ENCODE data around the gene RIIAD1. TPM values are rescaled to one million over a fixed set of nuclear protein-coding genes. Genes with fewer than 3 reads are reported as not detected.

RIIAD1 gene
- polyA plus RNA-seq, 3 donors, result not detected

DNA sequence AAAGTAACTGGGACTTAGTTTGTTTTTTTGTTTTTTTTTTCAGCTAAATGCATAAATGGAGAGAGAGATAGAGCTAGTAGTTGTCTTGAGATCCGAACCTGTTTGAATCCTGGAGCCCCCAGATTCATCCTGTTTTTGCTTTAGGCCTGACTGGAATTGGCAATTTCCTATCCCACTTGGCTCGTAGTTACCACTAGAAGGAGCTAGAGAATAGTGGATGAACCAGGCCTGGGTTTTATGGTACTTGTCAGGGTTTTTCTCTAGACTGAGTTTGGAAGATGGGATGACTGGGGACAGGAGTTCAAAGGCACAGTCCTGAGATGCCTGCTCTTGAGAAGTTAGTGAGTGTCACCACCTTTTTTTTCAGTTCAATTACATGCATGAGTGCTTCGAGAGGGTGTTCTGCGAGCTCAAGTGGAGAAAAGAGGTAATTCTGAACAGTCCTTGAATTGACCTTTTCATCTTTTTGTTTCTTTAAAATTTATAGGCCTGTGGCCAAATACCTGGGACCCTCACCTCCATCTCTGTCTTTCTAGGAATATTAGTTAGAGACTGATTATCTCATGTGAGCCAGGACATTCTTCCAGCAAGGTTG is 28.2 kb upstream of the RIIAD1 start:
- Histone ChIP-seq H3K4me3 (replicated peaks in 1 of 3; ENCODE audit: low read depth in 2 of 3, low read length in 3 of 3) (no peak overlapping the region), H4K20me1 (ENCODE audit: insufficient read depth, low read length) (peaks cover 17% of the 10 kb centered on the region), H3K27me3 (ENCODE audit: control insufficient read depth in 2 of 2, insufficient read depth in 2 of 2, low read length in 2 of 2) (no peaks in the 10 kb centered on the region), H3K79me2 (ENCODE audit: insufficient read depth, low read length) (no peaks in the 10 kb centered on the region), H3K27ac (ENCODE audit: low read depth in 1 of 2, low read length in 2 of 2) (peak overlapping the region in 1 of 2 donors; percentile 70), H3K4me1 (ENCODE audit: control insufficient read depth in 1 of 2, insufficient read depth in 2 of 2, low read length in 2 of 2) (peaks cover 25 to 27% of the 10 kb centered on the region in 2 donors), H3K9ac (ENCODE audit: insufficient read depth, low read length, poor library complexity, severe bottlenecking) (no peak overlapping the region), H2AFZ (ENCODE audit: insufficient read depth, low read depth, low read length, poor library complexity, severe bottlenecking) (no peak overlapping the region), H3K9me3 (replicated peaks in 1 of 2; ENCODE audit: control insufficient read depth in 1 of 2, insufficient read depth in 1 of 2, low read length in 2 of 2) (no peaks in the 10 kb centered on the region), H3K4me2 (replicated peaks; ENCODE audit: extremely low read depth, low read length, poor library complexity, severe bottlenecking) (no peak overlapping the region), H3K36me3 (replicated peaks in 1 of 2; ENCODE audit: control insufficient read depth in 1 of 2, insufficient read depth in 2 of 2, low read length in 2 of 2) (peaks cover 57 to 78% of the 10 kb centered on the region in 2 donors)
- DNase-seq, result no peak
- peaks cover 0 to 3% (median 0%) of the 10 kb centered on the region in 7 donors for H3K9me3 Mint-ChIP-seq
- no peak overlapping the region for H3K4me3 Mint-ChIP-seq
- peaks cover 35% of the 10 kb centered on the region for H3K4me1 Mint-ChIP-seq
- TF ChIP-seq, protein P1, sequence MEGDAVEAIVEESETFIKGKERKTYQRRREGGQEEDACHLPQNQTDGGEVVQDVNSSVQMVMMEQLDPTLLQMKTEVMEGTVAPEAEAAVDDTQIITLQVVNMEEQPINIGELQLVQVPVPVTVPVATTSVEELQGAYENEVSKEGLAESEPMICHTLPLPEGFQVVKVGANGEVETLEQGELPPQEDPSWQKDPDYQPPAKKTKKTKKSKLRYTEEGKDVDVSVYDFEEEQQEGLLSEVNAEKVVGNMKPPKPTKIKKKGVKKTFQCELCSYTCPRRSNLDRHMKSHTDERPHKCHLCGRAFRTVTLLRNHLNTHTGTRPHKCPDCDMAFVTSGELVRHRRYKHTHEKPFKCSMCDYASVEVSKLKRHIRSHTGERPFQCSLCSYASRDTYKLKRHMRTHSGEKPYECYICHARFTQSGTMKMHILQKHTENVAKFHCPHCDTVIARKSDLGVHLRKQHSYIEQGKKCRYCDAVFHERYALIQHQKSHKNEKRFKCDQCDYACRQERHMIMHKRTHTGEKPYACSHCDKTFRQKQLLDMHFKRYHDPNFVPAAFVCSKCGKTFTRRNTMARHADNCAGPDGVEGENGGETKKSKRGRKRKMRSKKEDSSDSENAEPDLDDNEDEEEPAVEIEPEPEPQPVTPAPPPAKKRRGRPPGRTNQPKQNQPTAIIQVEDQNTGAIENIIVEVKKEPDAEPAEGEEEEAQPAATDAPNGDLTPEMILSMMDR (IDR thresholded peaks at IDR 0.05), result peak; percentile 31
- WGBS (ENCODE audit: insufficient coverage), result no CpG with 5 or more reads among the region's 4 CpGs
- H3K27ac Mint-ChIP-seq, result peak overlapping the region; percentile 21 to 91 (median 47)
- intact Hi-C loops (cut with micrococcal nuclease), result no loop called here
- no peaks in the 10 kb centered on the region for H3K27me3 Mint-ChIP-seq (ENCODE audit: low read depth in 3 of 3)
- H3K36me3 Mint-ChIP-seq, result peaks cover 70 to 87% of the 10 kb centered on the region in 2 donors

DNA sequence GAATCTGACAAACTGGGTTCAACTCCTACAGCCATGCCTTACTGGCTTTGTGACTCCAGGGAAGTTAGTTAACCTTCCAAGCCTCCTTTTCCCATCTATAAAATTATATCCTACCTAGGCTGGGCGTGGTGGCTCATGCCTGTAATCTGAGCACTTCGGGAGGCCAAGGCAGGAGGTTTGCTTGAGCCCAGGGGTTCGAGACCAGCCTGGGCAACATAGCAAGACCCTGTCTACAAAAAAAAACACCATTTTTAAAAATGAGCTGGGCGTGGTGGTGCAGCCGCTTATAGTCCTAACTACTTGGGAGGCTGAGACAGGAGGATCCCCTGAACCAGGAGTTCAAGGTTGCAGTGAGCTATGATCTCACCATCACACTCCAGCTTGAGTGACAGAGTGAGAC is 19.8 kb upstream of the RIIAD1 start:
- Mint-ChIP-seq H3K4me3 (no peak overlapping the region), H3K9me3 (no peaks in the 10 kb centered on the region), H3K4me1 (peaks cover 15% of the 10 kb centered on the region), H3K36me3 (peaks cover 44 to 48% of the 10 kb centered on the region in 2 donors), H3K27ac (peak overlapping the region in 1 of 7 donors; percentile 47), H3K27me3 (ENCODE audit: low read depth in 3 of 3) (peaks cover 0 to 5% (median 1%) of the 10 kb centered on the region in 3 donors)
- Histone ChIP-seq H3K9ac (ENCODE audit: insufficient read depth, low read length, poor library complexity, severe bottlenecking) (no peak overlapping the region), H3K27ac (ENCODE audit: low read depth in 1 of 2, low read length in 2 of 2) (no peak overlapping the region), H3K4me1 (ENCODE audit: control insufficient read depth in 1 of 2, insufficient read depth in 2 of 2, low read length in 2 of 2) (peaks cover 0 to 5% of the 10 kb centered on the region in 2 donors), H4K20me1 (ENCODE audit: insufficient read depth, low read length) (peaks cover 16% of the 10 kb centered on the region), H3K36me3 (replicated peaks in 1 of 2; ENCODE audit: control insufficient read depth in 1 of 2, insufficient read depth in 2 of 2, low read length in 2 of 2) (peaks cover 54 to 57% of the 10 kb centered on the region in 2 donors), H3K27me3 (ENCODE audit: control insufficient read depth in 2 of 2, insufficient read depth in 2 of 2, low read length in 2 of 2) (no peaks in the 10 kb centered on the region), H3K79me2 (ENCODE audit: insufficient read depth, low read length) (no peaks in the 10 kb centered on the region), H3K4me3 (replicated peaks in 1 of 3; ENCODE audit: low read depth in 2 of 3, low read length in 3 of 3) (no peak overlapping the region), H3K9me3 (replicated peaks in 1 of 2; ENCODE audit: control insufficient read depth in 1 of 2, insufficient read depth in 1 of 2, low read length in 2 of 2) (no peaks in the 10 kb centered on the region), H3K4me2 (replicated peaks; ENCODE audit: extremely low read depth, low read length, poor library complexity, severe bottlenecking) (no peak overlapping the region), H2AFZ (ENCODE audit: insufficient read depth, low read depth, low read length, poor library complexity, severe bottlenecking) (no peak overlapping the region)
- TF ChIP-seq, protein P1 (IDR thresholded peaks at IDR 0.05), result no peak
- intact Hi-C loops (cut with micrococcal nuclease), result no loop called here
- WGBS (ENCODE audit: insufficient coverage), result 100% methylated on average over 1 of the region's 5 CpGs
- no peak for DNase-seq

Data from CD14-positive monocyte (primary cell).